ENCODE data around the gene IGFN1. TPM values are rescaled to one million over a fixed set of nuclear protein-coding genes. Genes with fewer than 3 reads are reported as not detected.

IGFN1 gene
- total and polyA plus RNA-seq, 9 of the 15 experiments (the other 6 are each of a cell fraction or from before 2014, with no cell fraction given) = 0.04 TPM; not detected in 8

- TF ChIP-seq REST (IDR thresholded peaks at IDR 0.05; ENCODE audit: borderline replicate concordance) = no peak
- no peak for TF ChIP-seq REST (CRISPR knock-in tag; IDR thresholded peaks at IDR 0.05; ENCODE audit: low read depth)
- no peak for TF ChIP-seq CSDE1 (IDR thresholded peaks at IDR 0.05)
- no peak for TF ChIP-seq ILK (tag; IDR thresholded peaks at IDR 0.05; ENCODE audit: borderline replicate concordance, low read depth)
- TF ChIP-seq TCFL5 (CRISPR knock-in tag; conservative IDR thresholded peaks at IDR 0.05) = no peak
- TF ChIP-seq MGA (IDR thresholded peaks at IDR 0.05) = peak; percentile 6; the same call in 1 of the 2 replicates
- no peak for TF ChIP-seq SOX6 (IDR thresholded peaks at IDR 0.05)
Observed at GRCh38 chr1:201171063-201172036, 19.3 kb upstream of the IGFN1 start (continued).

Data from K562 (cell line).